ENCODE data around the gene YEATS2. TPM values are rescaled to one million over a fixed set of nuclear protein-coding genes. Genes with fewer than 3 reads are reported as not detected.

Gene YEATS2
- polyA plus RNA-seq, 3 donors = 4.2 to 33.0 (median 5.0) TPM

- no peaks in the 10 kb centered on the region for H3K4me1 Mint-ChIP-seq
- no peak overlapping the region for H3K27ac Mint-ChIP-seq
- H3K36me3 Mint-ChIP-seq = peaks cover 57 to 67% of the 10 kb centered on the region in 2 donors
- Histone ChIP-seq H3K36me3 (replicated peaks in 1 of 2; ENCODE audit: control insufficient read depth in 1 of 2, insufficient read depth in 2 of 2, low read length in 2 of 2) (peaks cover 54 to 72% of the 10 kb centered on the region in 2 donors), H3K27ac (ENCODE audit: low read depth in 1 of 2, low read length in 2 of 2) (no peak overlapping the region), H3K9me3 (replicated peaks in 1 of 2; ENCODE audit: control insufficient read depth in 1 of 2, insufficient read depth in 1 of 2, low read length in 2 of 2) (peaks cover 40 to 53% of the 10 kb centered on the region in 2 donors), H3K79me2 (ENCODE audit: insufficient read depth, low read length) (peaks cover 31% of the 10 kb centered on the region), H2AFZ (ENCODE audit: insufficient read depth, low read depth, low read length, poor library complexity, severe bottlenecking) (no peak overlapping the region), H3K4me2 (replicated peaks; ENCODE audit: extremely low read depth, low read length, poor library complexity, severe bottlenecking) (no peak overlapping the region), H3K27me3 (ENCODE audit: control insufficient read depth in 2 of 2, insufficient read depth in 2 of 2, low read length in 2 of 2) (no peaks in the 10 kb centered on the region), H4K20me1 (ENCODE audit: insufficient read depth, low read length) (peaks cover 63% of the 10 kb centered on the region), H3K4me1 (ENCODE audit: control insufficient read depth in 1 of 2, insufficient read depth in 2 of 2, low read length in 2 of 2) (no peaks in the 10 kb centered on the region), H3K9ac (ENCODE audit: insufficient read depth, low read length, poor library complexity, severe bottlenecking) (no peak overlapping the region), H3K4me3 (replicated peaks in 1 of 3; ENCODE audit: low read depth in 2 of 3, low read length in 3 of 3) (peak overlapping the region in 1 of 3 experiments; percentile 8)
- intact Hi-C loops (cut with micrococcal nuclease) = no loop called here
- DNase-seq = no peak
- H3K4me3 Mint-ChIP-seq = no peak overlapping the region
- peaks cover 30 to 58% (median 53%) of the 10 kb centered on the region in 7 donors for H3K9me3 Mint-ChIP-seq
- H3K27me3 Mint-ChIP-seq (ENCODE audit: low read depth in 3 of 3) = no peaks in the 10 kb centered on the region
- 92% methylated on average over 2 of the region's 6 CpGs for WGBS (ENCODE audit: insufficient coverage)
- TF ChIP-seq, protein P1, sequence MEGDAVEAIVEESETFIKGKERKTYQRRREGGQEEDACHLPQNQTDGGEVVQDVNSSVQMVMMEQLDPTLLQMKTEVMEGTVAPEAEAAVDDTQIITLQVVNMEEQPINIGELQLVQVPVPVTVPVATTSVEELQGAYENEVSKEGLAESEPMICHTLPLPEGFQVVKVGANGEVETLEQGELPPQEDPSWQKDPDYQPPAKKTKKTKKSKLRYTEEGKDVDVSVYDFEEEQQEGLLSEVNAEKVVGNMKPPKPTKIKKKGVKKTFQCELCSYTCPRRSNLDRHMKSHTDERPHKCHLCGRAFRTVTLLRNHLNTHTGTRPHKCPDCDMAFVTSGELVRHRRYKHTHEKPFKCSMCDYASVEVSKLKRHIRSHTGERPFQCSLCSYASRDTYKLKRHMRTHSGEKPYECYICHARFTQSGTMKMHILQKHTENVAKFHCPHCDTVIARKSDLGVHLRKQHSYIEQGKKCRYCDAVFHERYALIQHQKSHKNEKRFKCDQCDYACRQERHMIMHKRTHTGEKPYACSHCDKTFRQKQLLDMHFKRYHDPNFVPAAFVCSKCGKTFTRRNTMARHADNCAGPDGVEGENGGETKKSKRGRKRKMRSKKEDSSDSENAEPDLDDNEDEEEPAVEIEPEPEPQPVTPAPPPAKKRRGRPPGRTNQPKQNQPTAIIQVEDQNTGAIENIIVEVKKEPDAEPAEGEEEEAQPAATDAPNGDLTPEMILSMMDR (IDR thresholded peaks at IDR 0.05) = no peak
These were observed 44.2 kb upstream of the YEATS2 start for GRCh38 chr3:183653209-183654064.

DNA sequence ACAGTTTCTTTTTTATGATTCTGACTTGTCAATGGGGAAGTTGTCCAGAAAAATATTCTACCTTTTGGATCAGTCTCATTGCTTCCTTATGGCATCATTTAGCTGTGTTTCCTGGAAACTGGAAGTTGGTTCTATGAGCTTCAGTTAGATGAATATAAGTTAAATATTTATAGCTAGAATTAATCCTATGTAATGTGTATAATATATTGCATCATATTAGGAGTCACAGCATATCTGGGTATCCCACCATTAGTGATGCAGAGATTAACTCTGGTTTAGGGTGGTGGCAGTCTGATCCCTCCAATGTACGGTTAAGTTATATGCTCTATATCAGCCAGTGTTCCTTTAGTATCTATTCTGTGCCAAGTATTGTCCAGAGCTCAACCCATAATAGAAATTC lies 42.9 kb upstream of the YEATS2 start:
- no CpG with 5 or more reads among the region's 1 CpG for WGBS (ENCODE audit: insufficient coverage)
- Histone ChIP-seq H3K27ac (ENCODE audit: low read depth in 1 of 2, low read length in 2 of 2) (no peak overlapping the region), H2AFZ (ENCODE audit: insufficient read depth, low read depth, low read length, poor library complexity, severe bottlenecking) (no peak overlapping the region), H3K4me1 (ENCODE audit: control insufficient read depth in 1 of 2, insufficient read depth in 2 of 2, low read length in 2 of 2) (no peaks in the 10 kb centered on the region), H4K20me1 (ENCODE audit: insufficient read depth, low read length) (peaks cover 71% of the 10 kb centered on the region), H3K27me3 (ENCODE audit: control insufficient read depth in 2 of 2, insufficient read depth in 2 of 2, low read length in 2 of 2) (no peaks in the 10 kb centered on the region), H3K9ac (ENCODE audit: insufficient read depth, low read length, poor library complexity, severe bottlenecking) (no peak overlapping the region), H3K36me3 (replicated peaks in 1 of 2; ENCODE audit: control insufficient read depth in 1 of 2, insufficient read depth in 2 of 2, low read length in 2 of 2) (peaks cover 59 to 81% of the 10 kb centered on the region in 2 donors), H3K4me2 (replicated peaks; ENCODE audit: extremely low read depth, low read length, poor library complexity, severe bottlenecking) (no peak overlapping the region), H3K79me2 (ENCODE audit: insufficient read depth, low read length) (peaks cover 33% of the 10 kb centered on the region), H3K9me3 (replicated peaks in 1 of 2; ENCODE audit: control insufficient read depth in 1 of 2, insufficient read depth in 1 of 2, low read length in 2 of 2) (peaks cover 36 to 53% of the 10 kb centered on the region in 2 donors), H3K4me3 (replicated peaks in 1 of 3; ENCODE audit: low read depth in 2 of 3, low read length in 3 of 3) (no peak overlapping the region)
- intact Hi-C loops (cut with micrococcal nuclease) = no loop called here
- peaks cover 32 to 54% (median 51%) of the 10 kb centered on the region in 7 donors for H3K9me3 Mint-ChIP-seq
- no peak overlapping the region for H3K4me3 Mint-ChIP-seq
- DNase-seq = no peak
- H3K36me3 Mint-ChIP-seq = peaks cover 64 to 71% of the 10 kb centered on the region in 2 donors
- H3K27ac Mint-ChIP-seq = no peak overlapping the region
- no peaks in the 10 kb centered on the region for H3K4me1 Mint-ChIP-seq
- H3K27me3 Mint-ChIP-seq (ENCODE audit: low read depth in 3 of 3) = no peaks in the 10 kb centered on the region
- TF ChIP-seq, protein P1 (IDR thresholded peaks at IDR 0.05) = no peak
